Neuronal stem cell (in vitro differentiated cells): ENCODE data around the gene FADS2.

Experiments used
- DNase-seq: peaks from one replicate; pipeline ENCODE4 v3.0.0-alpha.2; 2013; ENCODE audit warnings: low spot score
- H2AFZ ChIP-seq: one replicate; pipeline ENCODE4 v1.6.1; 2013; ENCODE audit warnings: mild to moderate bottlenecking, low read length, inconsistent platforms
- H2AK5ac ChIP-seq: 2 replicates; pipeline ENCODE4 v1.6.1; 2013; ENCODE audit warnings: low read depth, mild to moderate bottlenecking, inconsistent platforms, low read length, moderate library complexity, mixed read lengths
- H2BK120ac ChIP-seq: 2 replicates; pipeline ENCODE4 v1.6.1; 2013; ENCODE audit warnings: low read depth, mild to moderate bottlenecking, inconsistent platforms, low read length, moderate library complexity, mixed read lengths
- H2BK12ac ChIP-seq: one replicate; pipeline ENCODE4 v1.6.1; 2013; ENCODE audit warnings: low read length, inconsistent platforms
- H2BK15ac ChIP-seq: 2 replicates; pipeline ENCODE4 v1.6.1; 2013; ENCODE audit warnings: mild to moderate bottlenecking, low read length, inconsistent platforms, mixed read lengths
- H2BK5ac ChIP-seq: one replicate; pipeline ENCODE4 v1.6.1; 2013; ENCODE audit warnings: inconsistent platforms, mild to moderate bottlenecking, low read length, moderate library complexity
- H3K14ac ChIP-seq: one replicate; pipeline ENCODE4 v1.6.1; 2013; ENCODE audit warnings: low read length, inconsistent platforms
- H3K18ac ChIP-seq: 2 replicates; pipeline ENCODE4 v1.6.1; 2013; ENCODE audit warnings: low read length, inconsistent platforms
- H3K23ac ChIP-seq: 2 replicates; pipeline ENCODE4 v1.6.1; 2013; ENCODE audit warnings: low read depth, mild to moderate bottlenecking, mixed read lengths, low read length, inconsistent platforms; ENCODE audit not compliant: poor library complexity
- H3K27ac ChIP-seq: replicated peaks from 3 replicates; pipeline ENCODE4 v1.5.1; 2013; ENCODE audit warnings: low read length, inconsistent platforms
- H3K27me3 ChIP-seq, 3 experiments: 2 replicates each; pipeline ENCODE4 v1.6.1; 2013; ENCODE audit warnings: low read length in 3 of 3, mild to moderate bottlenecking in 2 of 3, inconsistent platforms in 1 of 3, low read depth in 1 of 3, mixed read lengths in 1 of 3, moderate library complexity in 1 of 3; ENCODE audit not compliant: control insufficient read depth in 3 of 3, insufficient read depth in 3 of 3
- H3K36me3 ChIP-seq, 2 donors: replicated peaks in 1 of 2; 2 replicates each; pipeline ENCODE4 v1.6.1; 2013; ENCODE audit warnings: low read length in 2 of 2; ENCODE audit not compliant: control insufficient read depth in 2 of 2, insufficient read depth in 2 of 2
- H3K4ac ChIP-seq: 2 replicates; pipeline ENCODE4 v1.6.1; 2013; ENCODE audit warnings: inconsistent platforms, mild to moderate bottlenecking, low read length, moderate library complexity
- H3K4me1 ChIP-seq, 2 donors: 1 replicate in 1 of 2; 2 replicates in 1 of 2; pipeline ENCODE4 v1.6.1; 2013; ENCODE audit warnings: low read length in 2 of 2, low read depth in 1 of 2; ENCODE audit not compliant: control insufficient read depth in 2 of 2, insufficient read depth in 1 of 2
- H3K4me2 ChIP-seq: one replicate; pipeline ENCODE4 v1.6.1; 2013; ENCODE audit warnings: mild to moderate bottlenecking, low read length, inconsistent platforms; ENCODE audit not compliant: insufficient read depth, poor library complexity, severe bottlenecking
- H3K4me3 ChIP-seq, 2 donors: 2 replicates each; pipeline ENCODE4 v1.5.1; 2013; ENCODE audit warnings: low read length in 2 of 2, mild to moderate bottlenecking in 2 of 2, inconsistent platforms in 1 of 2, moderate library complexity in 1 of 2
- H3K79me1 ChIP-seq: one replicate; pipeline ENCODE4 v1.6.1; 2013; ENCODE audit warnings: low read depth, mild to moderate bottlenecking, inconsistent platforms, low read length, moderate library complexity
- H3K9ac ChIP-seq: one replicate; pipeline ENCODE4 v1.6.1; 2013; ENCODE audit warnings: mild to moderate bottlenecking, low read depth, low read length, inconsistent platforms; ENCODE audit not compliant: poor library complexity
- H3K9me3 ChIP-seq, 2 donors: replicated peaks in 1 of 2; 2 replicates each; pipeline versions ENCODE3 to v1.6.1; 2013; ENCODE audit warnings: low read length in 2 of 2, mild to moderate bottlenecking in 2 of 2, inconsistent platforms in 1 of 2, low read depth in 1 of 2, mixed read lengths in 1 of 2, moderate library complexity in 1 of 2; ENCODE audit not compliant: control insufficient read depth in 2 of 2, insufficient read depth in 1 of 2
- H4K8ac ChIP-seq: one replicate; pipeline ENCODE4 v1.6.1; 2013; ENCODE audit warnings: low read depth, mild to moderate bottlenecking, inconsistent platforms, low read length, moderate library complexity
- H4K91ac ChIP-seq: one replicate; pipeline ENCODE4 v1.6.1; 2013; ENCODE audit warnings: low read length, low read depth, mild to moderate bottlenecking, inconsistent platforms; ENCODE audit not compliant: poor library complexity
- WGBS, 2 donors: extraction: QIAGEN DNeasy Blood & Tissue Kit; methylation state at CpG; one replicate each; pipeline ENCODE4 v1.1.7; 2013; ENCODE audit warnings: missing lambda C conversion rate in 2 of 2, mixed read lengths in 1 of 2; ENCODE audit not compliant: insufficient read length in 2 of 2, insufficient replicate concordance in 1 of 2; ENCODE audit errors: extremely low coverage in 2 of 2; 5-methylcytosine and 5-hydroxymethylcytosine counted together

Gene FADS2

DNA sequence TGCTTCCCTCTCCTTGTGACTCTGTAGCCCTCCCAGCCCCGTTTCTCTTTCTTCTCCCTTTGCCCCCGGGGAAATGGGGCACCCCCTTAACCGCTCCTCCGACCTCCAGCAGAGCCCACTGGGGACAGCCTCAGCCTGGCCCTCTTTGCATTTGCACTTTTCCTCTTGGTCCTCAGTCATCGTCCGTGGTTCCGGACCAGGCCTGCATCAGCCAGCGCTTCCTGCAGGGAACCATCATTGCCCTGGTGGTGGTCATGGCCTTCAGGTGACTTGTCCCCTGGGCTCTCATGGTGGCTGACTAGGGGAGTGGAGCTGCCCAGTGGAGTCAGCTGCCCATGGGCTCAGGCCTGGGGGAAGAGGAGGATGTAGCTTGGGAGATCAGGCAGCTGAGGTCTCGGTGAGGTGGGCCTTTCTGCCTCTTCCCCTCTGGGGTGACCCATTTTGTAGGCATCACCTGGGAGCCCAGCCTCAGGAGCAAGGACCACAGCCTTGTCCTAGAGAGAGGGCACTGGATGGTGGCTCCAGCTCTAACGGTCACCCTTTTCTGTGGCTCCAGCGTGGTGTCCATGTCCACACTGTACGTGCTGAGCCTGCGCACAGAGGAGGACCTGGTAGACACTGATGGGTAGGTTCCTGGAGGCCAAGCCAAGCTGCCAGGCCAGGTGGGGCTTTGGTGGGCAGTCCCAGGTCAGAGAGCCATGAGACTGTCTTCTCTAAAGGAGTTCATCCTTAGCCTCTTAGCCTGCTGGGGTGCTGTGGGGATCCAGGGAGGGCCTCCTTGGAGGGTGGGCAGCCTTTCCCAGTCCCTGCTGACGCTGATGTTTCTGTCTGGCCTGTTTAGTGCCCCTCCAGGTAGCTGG is 48.2 kb upstream of the FADS2 start:
- peaks cover 1% of the 10 kb centered on the region for H3K79me1 ChIP-seq
- no peak overlapping the region for H3K4ac ChIP-seq
- H2AK5ac ChIP-seq = peak overlapping the region; percentile 40
- no peak overlapping the region for H3K4me3 ChIP-seq
- no peak overlapping the region for H3K27ac ChIP-seq
- no peak overlapping the region for H2BK120ac ChIP-seq
- H4K8ac ChIP-seq = no peak overlapping the region
- no peak overlapping the region for H3K18ac ChIP-seq
- no peak overlapping the region for H2BK15ac ChIP-seq
- H4K91ac ChIP-seq = no peak overlapping the region
- no peak overlapping the region for H3K23ac ChIP-seq
- H3K4me1 ChIP-seq = peaks cover 0 to 5% of the 10 kb centered on the region in 2 donors
- no peak overlapping the region for H3K9ac ChIP-seq
- peak overlapping the region; percentile 45 for H2BK5ac ChIP-seq
- WGBS, 2 donors = no CpG with 5 or more reads among the region's 14 CpGs
- peaks cover 9 to 50% of the 10 kb centered on the region in 2 donors for H3K36me3 ChIP-seq
- no peak overlapping the region for H3K4me2 ChIP-seq
- H2AFZ ChIP-seq = no peak overlapping the region
- peaks cover 0 to 2% of the 10 kb centered on the region in 2 donors for H3K9me3 ChIP-seq
- no peak for DNase-seq
- H2BK12ac ChIP-seq = no peak overlapping the region
- no peak overlapping the region for H3K14ac ChIP-seq
- no peaks in the 10 kb centered on the region for H3K27me3 ChIP-seq

GRCh38 chr11:61780581-61781162 is 47.4 kb upstream of the FADS2 start:
- Histone ChIP-seq H2AK5ac (peak overlapping the region; percentile 40), H4K91ac (no peak overlapping the region), H3K9ac (peak overlapping the region; percentile 75), H3K18ac (peak overlapping the region; percentile 41), H4K8ac (no peak overlapping the region), H2AFZ (no peak overlapping the region), H3K27me3 (no peaks in the 10 kb centered on the region), H3K36me3 (peaks cover 12 to 58% of the 10 kb centered on the region in 2 donors), H3K27ac (no peak overlapping the region), H3K79me1 (peaks cover 1% of the 10 kb centered on the region), H2BK15ac (peak overlapping the region; percentile 40), H2BK120ac (peak overlapping the region; percentile 75), H3K4me2 (no peak overlapping the region), H2BK5ac (peak overlapping the region; percentile 45), H3K4me3 (no peak overlapping the region), H3K23ac (peak overlapping the region; percentile 36), H3K9me3 (peaks cover 0 to 2% of the 10 kb centered on the region in 2 donors), H3K14ac (peak overlapping the region; percentile 77), H2BK12ac (no peak overlapping the region), H3K4ac (no peak overlapping the region), H3K4me1 (peaks cover 0 to 5% of the 10 kb centered on the region in 2 donors)
- no peak for DNase-seq
- WGBS, 2 donors = no CpG with 5 or more reads among the region's 9 CpGs

- Histone ChIP-seq H3K4ac (no peak overlapping the region), H3K4me1 (no peaks in the 10 kb centered on the region), H2AK5ac (no peak overlapping the region), H3K18ac (no peak overlapping the region), H2BK120ac (no peak overlapping the region), H3K27me3 (no peaks in the 10 kb centered on the region), H4K8ac (no peak overlapping the region), H3K27ac (no peak overlapping the region), H3K4me3 (no peak overlapping the region), H3K4me2 (no peak overlapping the region), H3K14ac (no peak overlapping the region), H2BK5ac (no peak overlapping the region), H2BK12ac (no peak overlapping the region), H3K36me3 (peaks cover 19 to 67% of the 10 kb centered on the region in 2 donors), H3K23ac (no peak overlapping the region), H4K91ac (no peak overlapping the region), H3K9me3 (peaks cover 0 to 2% of the 10 kb centered on the region in 2 donors), H3K79me1 (peaks cover 5% of the 10 kb centered on the region), H2AFZ (no peak overlapping the region), H3K9ac (no peak overlapping the region), H2BK15ac (no peak overlapping the region)
- WGBS, 2 donors = no CpG with 5 or more reads among the region's 5 CpGs
- DNase-seq = no peak
Measured at GRCh38 chr11:61781585-61781984, 46.5 kb upstream of the FADS2 start.

DNA sequence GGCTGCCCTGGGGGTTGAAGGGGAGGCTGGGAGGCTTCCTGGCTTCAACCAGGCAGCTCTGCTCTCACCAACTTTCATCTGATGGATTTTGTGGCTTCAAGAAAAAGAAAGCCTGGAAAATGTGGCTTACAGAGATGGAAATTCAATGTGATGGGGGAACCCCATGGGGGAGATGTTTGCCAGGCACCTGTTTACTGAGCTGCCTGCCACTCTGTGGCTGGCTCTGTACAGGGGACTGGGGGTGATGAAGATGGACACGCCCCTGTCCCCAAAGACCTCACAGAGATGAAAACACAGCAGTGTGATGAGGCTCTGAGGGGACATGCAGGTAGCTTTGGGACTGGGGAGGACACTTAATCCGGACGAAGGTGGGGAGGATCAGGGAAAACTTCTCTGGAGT is 45.8 kb upstream of the FADS2 start:
- no peak overlapping the region for H3K4me2 ChIP-seq
- H2BK120ac ChIP-seq = no peak overlapping the region
- no peak overlapping the region for H2BK15ac ChIP-seq
- no peak overlapping the region for H3K23ac ChIP-seq
- no peak overlapping the region for H2BK5ac ChIP-seq
- no peak overlapping the region for H2AFZ ChIP-seq
- no peak overlapping the region for H3K9ac ChIP-seq
- H2AK5ac ChIP-seq = no peak overlapping the region
- H3K4me1 ChIP-seq = no peaks in the 10 kb centered on the region
- no peak overlapping the region for H3K18ac ChIP-seq
- WGBS, 2 donors = no CpG with 5 or more reads among the region's 3 CpGs
- H3K14ac ChIP-seq = no peak overlapping the region
- H3K9me3 ChIP-seq = peaks cover 0 to 2% of the 10 kb centered on the region in 2 donors
- peaks cover 5% of the 10 kb centered on the region for H3K79me1 ChIP-seq
- no peak for DNase-seq
- H3K4me3 ChIP-seq = no peak overlapping the region
- no peak overlapping the region for H4K8ac ChIP-seq
- no peaks in the 10 kb centered on the region for H3K27me3 ChIP-seq
- H3K27ac ChIP-seq = no peak overlapping the region
- no peak overlapping the region for H4K91ac ChIP-seq
- H2BK12ac ChIP-seq = no peak overlapping the region
- H3K36me3 ChIP-seq = peaks cover 26 to 74% of the 10 kb centered on the region in 2 donors
- no peak overlapping the region for H3K4ac ChIP-seq
